ENCODE data around the gene TMEM44.

DNA sequence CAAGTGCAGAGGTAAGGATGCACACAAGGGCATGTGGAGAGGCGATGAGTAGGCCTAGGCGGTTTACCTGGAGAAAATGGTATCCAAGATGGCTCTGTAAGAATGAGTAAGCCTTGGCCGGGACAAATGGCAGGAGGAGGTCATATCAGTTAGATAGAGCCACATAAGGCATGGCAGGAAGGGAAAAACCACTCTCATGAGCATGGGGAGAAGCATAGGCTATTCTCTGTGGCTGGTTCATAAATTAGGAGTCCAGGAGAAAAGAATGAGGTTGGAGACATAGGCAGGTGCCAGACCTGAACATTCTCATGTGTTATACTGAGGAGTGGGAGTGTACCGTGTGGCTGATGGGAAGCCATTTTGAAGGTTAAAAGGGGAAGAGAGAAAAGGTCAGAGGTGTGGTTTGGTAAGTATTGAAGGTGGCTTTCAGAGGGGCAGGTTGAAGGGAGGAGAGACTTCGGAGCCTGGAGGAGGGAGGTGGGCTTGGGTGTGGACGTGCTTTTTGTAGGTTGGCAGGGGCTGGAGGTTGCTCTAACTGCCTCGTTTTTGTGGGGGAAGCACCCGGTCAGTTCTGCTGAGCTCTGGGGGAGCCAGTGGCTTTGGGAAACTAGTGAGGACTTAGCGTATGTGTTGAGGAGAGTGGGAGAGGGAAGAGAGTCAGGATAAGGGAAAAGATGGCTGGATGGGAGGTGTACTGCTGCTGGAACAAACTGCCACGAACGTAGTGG, 47.8 kb upstream of the TMEM44 start:
- TF ChIP-seq CTCF (conservative IDR thresholded peaks at IDR 0.05; ENCODE audit: low read length), result no peak
- TF ChIP-seq EZH2phosphoT487 (IDR thresholded peaks at IDR 0.05; ENCODE audit: borderline replicate concordance), result no peak

Measured in Loucy (cell line).